Body of pancreas (tissue), 4 donors: ENCODE measurements around the gene DIP2A. TPM values are rescaled to one million over a fixed set of nuclear protein-coding genes. Genes with fewer than 3 reads are reported as not detected.

Experiments
- ATAC-seq: fragments of 150-250 bp; one replicate; pipeline ENCODE4 v1.9.1; 2016
- DNase-seq, 4 donors: peaks; one replicate each; pipeline ENCODE4 v3.0.0-alpha.2; 2019
- H3K27ac ChIP-seq, 4 donors: fragments of 200-600 bp; sonication (generic); 1 replicate in 3 of 4; 2 replicates in 1 of 4; pipeline versions ENCODE4 v1.5.1 to v1.6.1; 2016 to 2019; ENCODE audit warnings: mild to moderate bottlenecking in 1 of 4, mixed read lengths in 1 of 4, moderate library complexity in 1 of 4
- H3K27me3 ChIP-seq, 2 donors: fragments of 200-600 bp; sonication (generic); one replicate each; pipeline ENCODE4 v1.6.0; 2016; ENCODE audit warnings: mild to moderate bottlenecking in 1 of 2
- H3K36me3 ChIP-seq, 2 donors: fragments of 200-600 bp; sonication (generic); replicated peaks in 1 of 2; 2 replicates each; pipeline ENCODE4 v1.5.1; 2016; ENCODE audit warnings: low read depth in 2 of 2; ENCODE audit not compliant: insufficient read depth in 1 of 2
- H3K4me1 ChIP-seq: fragments of 200-600 bp; sonication (generic); one replicate; pipeline ENCODE4 v1.6.0; 2016
- H3K4me3 ChIP-seq, 2 donors: fragments of 200-600 bp; sonication (generic); 1 replicate in 1 of 2; 2 replicates in 1 of 2; pipeline ENCODE4 v1.5.1; 2016 to 2019
- H3K9me3 ChIP-seq, 3 donors: fragments of 200-600 bp; sonication (generic); 1 replicate in 2 of 3; 2 replicates in 1 of 3; pipeline ENCODE4 v1.5.1; 2016
- CTCF ChIP-seq, 7 experiments: fragments of 450-650 bp in 4 of 7; fragments of 200-600 bp in 3 of 7; sonication (generic) in 3 of 7; IDR thresholded peaks; one replicate each; pipeline ENCODE4 v1.5.1; 2016 to 2019; ENCODE audit warnings: antibody characterized with exemption in 7 of 7
- POLR2A ChIP-seq, 3 donors: fragments of 450-650 bp; IDR thresholded peaks; one replicate each; pipeline ENCODE4 v1.6.1; 2016; ENCODE audit warnings: antibody characterized with exemption in 3 of 3, mild to moderate bottlenecking in 2 of 3
- WGBS, 2 donors: methylation state at CpG; one replicate each; pipeline ENCODE4 v1.1.5; 2017; 5-methylcytosine and 5-hydroxymethylcytosine counted together
- intact Hi-C: fragments of 100-400 bp; cut with DNase I; formaldehyde crosslinking; loops from one replicate; pipeline ENCODE4 v1.15.1; 2023
- total RNA-seq, 2 donors: library from RNA; depleted of rRNA; stranded (reverse); fragments of >200 nt; gene quantifications; one replicate each; pipeline ENCODE4 v1.1.0, GENCODE V29; 2016

The DIP2A gene
- total RNA-seq, 2 donors from 2014 or later = 28.5 to 44.2 TPM

GRCh38 chr21:46418265-46418946 is 40.3 kb upstream of the DIP2A start:
- TF ChIP-seq POLR2A (IDR thresholded peaks at IDR 0.05) (no peak), CTCF (IDR thresholded peaks at IDR 0.05) (no peak)
- Histone ChIP-seq H3K27ac (no peak overlapping the region), H3K36me3 (peaks cover 0 to 3% of the 10 kb centered on the region in 2 donors), H3K27me3 (no peaks in the 10 kb centered on the region), H3K4me3 (no peak overlapping the region), H3K9me3 (no peaks in the 10 kb centered on the region), H3K4me1 (no peaks in the 10 kb centered on the region)
- DNase-seq = no peak
- no peak for ATAC-seq
- intact Hi-C loops = no loop called here
- WGBS, 2 donors = 93 to 96% methylated on average over 22 to 25 of the region's 25 CpGs

DNA sequence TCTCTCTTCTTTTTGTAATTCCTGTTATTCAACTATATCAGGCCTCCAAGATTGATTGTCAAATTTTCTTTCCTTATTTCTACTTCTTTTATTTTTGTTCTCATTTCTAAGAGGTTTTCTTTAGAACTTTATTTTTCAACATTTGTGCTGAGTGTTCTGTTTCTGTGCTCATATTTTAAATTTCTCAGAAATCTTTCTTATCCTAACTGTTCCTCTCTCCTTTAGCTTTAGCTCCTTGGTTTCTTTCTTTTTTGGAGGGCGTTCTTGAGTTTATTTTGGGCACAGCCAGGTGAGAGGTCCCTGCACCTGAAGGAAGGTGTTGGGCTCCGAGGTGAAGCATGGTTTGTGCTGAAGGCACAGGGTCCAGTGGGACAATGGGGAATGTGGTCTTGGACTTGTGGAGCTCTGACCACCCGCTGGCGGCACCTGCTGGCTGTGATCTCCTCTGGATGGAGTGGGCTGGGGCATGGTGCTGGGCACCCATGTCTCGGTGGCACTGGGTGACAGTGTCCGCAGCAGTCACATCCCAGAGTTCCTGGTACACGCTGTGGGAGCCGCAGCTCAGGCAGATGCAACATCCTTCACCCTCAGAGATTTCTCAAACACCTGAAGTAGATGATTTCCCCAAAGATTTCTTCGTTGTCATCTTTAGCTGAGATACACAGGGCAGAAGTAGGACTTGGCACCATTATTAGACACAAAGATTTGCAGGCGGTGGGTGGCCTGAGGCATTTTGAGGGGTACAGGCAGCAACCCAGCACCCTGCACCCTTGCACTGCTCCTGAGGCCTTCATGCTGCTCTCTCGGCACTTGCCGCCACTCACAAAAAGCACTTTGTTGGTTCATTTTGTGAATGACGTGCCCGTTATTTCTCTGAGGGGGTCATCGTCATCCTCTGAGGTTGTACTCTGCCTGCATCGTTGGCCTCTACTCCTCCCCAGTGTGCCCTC is 38.2 kb upstream of the DIP2A start:
- H3K9me3 ChIP-seq = no peaks in the 10 kb centered on the region
- H3K36me3 ChIP-seq = peaks cover 0 to 3% of the 10 kb centered on the region in 2 donors
- H3K4me3 ChIP-seq = no peak overlapping the region
- no peaks in the 10 kb centered on the region for H3K27me3 ChIP-seq
- DNase-seq (no peak), ATAC-seq (no peak)
- H3K27ac ChIP-seq = no peak overlapping the region
- H3K4me1 ChIP-seq = no peaks in the 10 kb centered on the region
- 91 to 94% methylated on average over 14 to 16 of the region's 16 CpGs for WGBS, 2 donors
- intact Hi-C loops = no loop called here
- TF ChIP-seq POLR2A (IDR thresholded peaks at IDR 0.05) (no peak), CTCF (IDR thresholded peaks at IDR 0.05) (no peak)

DNA sequence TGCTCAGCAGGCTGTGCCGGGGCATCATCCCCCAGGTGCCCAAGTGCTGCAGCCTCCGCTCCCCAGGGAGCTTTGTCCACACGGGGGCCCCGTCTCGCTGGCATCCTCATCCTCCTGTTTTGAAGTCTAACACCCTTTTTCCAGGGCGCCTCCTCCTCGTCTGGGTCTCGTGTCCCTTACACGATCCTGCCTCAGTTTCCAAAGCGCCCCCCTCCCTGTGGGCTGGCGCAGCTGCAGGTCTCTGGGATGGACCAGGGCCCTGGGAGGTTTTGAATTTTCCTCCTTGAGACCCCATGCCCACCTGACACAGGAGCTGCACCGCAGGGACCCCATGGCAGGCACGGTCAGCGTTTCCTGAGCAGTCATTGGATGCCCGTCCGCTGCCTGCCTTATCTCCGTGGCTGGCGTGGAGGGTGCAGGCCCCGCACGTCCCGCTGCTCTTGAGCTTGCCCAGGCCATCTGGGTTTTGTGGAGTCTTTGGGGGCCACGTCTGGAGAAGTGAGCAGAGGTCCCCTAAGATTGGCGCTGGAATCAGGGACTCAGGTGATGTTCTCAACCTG is 37.4 kb upstream of the DIP2A start:
- Histone ChIP-seq H3K27me3 (no peaks in the 10 kb centered on the region), H3K36me3 (peaks cover 0 to 3% of the 10 kb centered on the region in 2 donors), H3K4me1 (no peaks in the 10 kb centered on the region), H3K27ac (no peak overlapping the region), H3K4me3 (no peak overlapping the region), H3K9me3 (no peaks in the 10 kb centered on the region)
- DNase-seq (no peak), ATAC-seq (no peak)
- 88 to 94% methylated on average over 21 to 23 of the region's 23 CpGs for WGBS, 2 donors
- intact Hi-C loops = no loop called here
- TF ChIP-seq CTCF (IDR thresholded peaks at IDR 0.05) = no peak
- no peak for TF ChIP-seq POLR2A (IDR thresholded peaks at IDR 0.05)

DNA sequence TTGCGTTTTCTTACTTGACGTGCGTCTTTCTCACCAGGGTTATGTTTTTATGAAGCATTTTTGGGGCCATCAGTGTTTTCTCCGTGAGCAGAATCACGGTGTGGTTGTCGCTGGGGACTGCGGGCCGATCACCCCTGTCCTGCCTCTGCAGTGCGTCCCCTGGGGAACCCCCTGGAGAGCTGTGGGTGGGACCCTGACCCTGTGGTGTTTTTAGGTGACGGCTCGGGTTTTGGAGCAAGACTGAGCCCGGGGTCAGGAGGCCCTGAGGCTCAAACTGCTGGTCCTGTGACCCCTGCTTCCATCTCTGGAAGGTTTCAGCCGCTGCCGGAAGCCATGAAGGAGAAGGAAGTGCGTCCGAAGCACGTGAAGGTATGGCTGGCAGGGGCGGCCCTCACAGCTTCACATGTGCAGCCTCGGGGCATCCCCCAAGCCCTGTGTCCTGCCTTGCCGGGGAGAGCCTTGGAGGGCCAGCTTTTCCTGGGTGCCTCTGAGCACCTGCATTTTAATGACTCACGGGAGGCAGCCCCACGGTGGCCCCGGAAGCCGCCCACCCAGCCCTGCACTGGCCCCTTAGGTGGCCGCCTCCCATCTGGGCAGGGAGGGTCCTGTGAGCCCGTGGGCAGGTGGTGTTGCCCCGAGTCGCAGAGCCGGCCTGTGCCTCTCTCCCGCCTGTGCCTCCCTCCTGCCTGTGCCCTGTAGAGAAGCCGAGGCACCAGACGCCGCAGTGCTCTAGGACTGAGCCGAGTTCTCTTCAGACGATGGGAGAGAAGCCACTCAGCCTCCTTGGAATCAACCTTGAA is 36.7 kb upstream of the DIP2A start:
- TF ChIP-seq POLR2A (IDR thresholded peaks at IDR 0.05) (no peak), CTCF (IDR thresholded peaks at IDR 0.05) (no peak)
- no peak for ATAC-seq
- Histone ChIP-seq H3K4me1 (no peaks in the 10 kb centered on the region), H3K36me3 (no peaks in the 10 kb centered on the region), H3K27me3 (no peaks in the 10 kb centered on the region), H3K4me3 (no peak overlapping the region), H3K9me3 (no peaks in the 10 kb centered on the region), H3K27ac (no peak overlapping the region)
- DNase-seq = no peak
- intact Hi-C loops = no loop called here
- WGBS, 2 donors = 94 to 95% methylated on average over 6 to 34 of the region's 35 CpGs
